Endothelial cell (in vitro differentiated cells): ENCODE results near the gene HDAC1. TPM values are rescaled to one million over a fixed set of nuclear protein-coding genes. Genes with fewer than 3 reads are reported as not detected.

Experiments
- DNase-seq: peaks from one replicate; pipeline ENCODE4 v3.0.0; 2021; ENCODE audit warnings: low spot score
- H3K27ac Mint-ChIP-seq: one replicate; pipeline ENCODE4 v1.8.0; 2021; ENCODE audit warnings: mixed read lengths, inconsistent platforms; ENCODE audit not compliant: unreplicated experiment
- H3K27me3 Mint-ChIP-seq: one replicate; pipeline ENCODE4 v1.8.0; 2021; ENCODE audit warnings: mild to moderate bottlenecking, moderate library complexity, mixed read lengths, inconsistent platforms; ENCODE audit not compliant: unreplicated experiment
- H3K36me3 Mint-ChIP-seq: one replicate; pipeline ENCODE4 v1.8.0; 2021; ENCODE audit warnings: mild to moderate bottlenecking, low read depth, mixed read lengths, inconsistent platforms; ENCODE audit not compliant: unreplicated experiment
- H3K4me1 Mint-ChIP-seq: one replicate; pipeline ENCODE4 v1.8.0; 2021; ENCODE audit warnings: mild to moderate bottlenecking, mixed read lengths, inconsistent platforms; ENCODE audit not compliant: unreplicated experiment
- H3K4me3 Mint-ChIP-seq: one replicate; pipeline ENCODE4 v1.8.0; 2021; ENCODE audit warnings: mild to moderate bottlenecking, mixed read lengths, inconsistent platforms; ENCODE audit not compliant: unreplicated experiment
- H3K9me3 Mint-ChIP-seq: one replicate; pipeline ENCODE4 v1.8.0; 2021; ENCODE audit warnings: mixed read lengths, inconsistent platforms; ENCODE audit not compliant: unreplicated experiment
- total RNA-seq: library from RNA; stranded (reverse); fragmentation: NEBNext Ultra II Directional; extraction: Animal tissue kit (Norgen Biotek cat#: 25700); gene quantifications from one replicate; pipeline ENCODE4 v1.2.1, GENCODE V29; 2021; ENCODE audit not compliant: unreplicated experiment
- TF ChIP-seq, protein P1 (sequence below): fragments of 200-600 bp; sonication (generic); IDR thresholded peaks from one replicate; pipeline ENCODE4 v1.5.0; 2021; ENCODE audit warnings: antibody characterized with exemption; ENCODE audit not compliant: unreplicated experiment

HDAC1 gene
- total RNA-seq, 1 donor from 2014 or later: 143 TPM

DNA sequence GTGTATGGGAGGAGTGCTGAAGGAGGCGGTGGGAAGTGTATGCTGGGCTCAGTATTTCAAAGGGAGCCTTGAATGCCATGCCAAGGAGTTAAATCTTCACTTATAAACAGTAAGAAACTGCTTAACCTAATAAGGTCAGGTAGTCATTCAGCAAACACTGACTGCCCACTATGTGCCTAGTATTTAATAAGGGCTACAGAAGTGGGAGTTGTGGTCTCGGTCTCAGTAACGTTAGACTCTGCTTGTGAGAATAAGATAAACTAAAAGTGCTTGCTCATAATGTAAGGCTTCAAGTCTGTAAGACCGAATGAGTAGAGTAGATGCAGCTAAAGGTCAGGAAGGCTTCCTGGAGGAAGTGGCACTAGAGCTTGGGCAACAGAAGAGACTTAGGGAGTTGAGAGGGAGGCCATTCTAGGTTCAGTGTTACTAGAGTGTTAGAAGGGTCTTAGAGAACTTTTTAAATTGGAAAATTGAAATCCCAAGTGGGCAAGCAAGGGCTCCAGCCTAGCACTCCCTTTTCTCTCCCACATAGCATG lies 38.1 kb downstream of the HDAC1 start:
- TF ChIP-seq, protein P1, sequence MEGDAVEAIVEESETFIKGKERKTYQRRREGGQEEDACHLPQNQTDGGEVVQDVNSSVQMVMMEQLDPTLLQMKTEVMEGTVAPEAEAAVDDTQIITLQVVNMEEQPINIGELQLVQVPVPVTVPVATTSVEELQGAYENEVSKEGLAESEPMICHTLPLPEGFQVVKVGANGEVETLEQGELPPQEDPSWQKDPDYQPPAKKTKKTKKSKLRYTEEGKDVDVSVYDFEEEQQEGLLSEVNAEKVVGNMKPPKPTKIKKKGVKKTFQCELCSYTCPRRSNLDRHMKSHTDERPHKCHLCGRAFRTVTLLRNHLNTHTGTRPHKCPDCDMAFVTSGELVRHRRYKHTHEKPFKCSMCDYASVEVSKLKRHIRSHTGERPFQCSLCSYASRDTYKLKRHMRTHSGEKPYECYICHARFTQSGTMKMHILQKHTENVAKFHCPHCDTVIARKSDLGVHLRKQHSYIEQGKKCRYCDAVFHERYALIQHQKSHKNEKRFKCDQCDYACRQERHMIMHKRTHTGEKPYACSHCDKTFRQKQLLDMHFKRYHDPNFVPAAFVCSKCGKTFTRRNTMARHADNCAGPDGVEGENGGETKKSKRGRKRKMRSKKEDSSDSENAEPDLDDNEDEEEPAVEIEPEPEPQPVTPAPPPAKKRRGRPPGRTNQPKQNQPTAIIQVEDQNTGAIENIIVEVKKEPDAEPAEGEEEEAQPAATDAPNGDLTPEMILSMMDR: no peak
- peaks cover 19% of the 10 kb centered on the region for H3K4me1 Mint-ChIP-seq
- H3K4me3 Mint-ChIP-seq: no peak overlapping the region
- no peaks in the 10 kb centered on the region for H3K9me3 Mint-ChIP-seq
- no peak overlapping the region for H3K27ac Mint-ChIP-seq
- H3K27me3 Mint-ChIP-seq: peaks cover 14% of the 10 kb centered on the region
- no peak for DNase-seq
- peaks cover 58% of the 10 kb centered on the region for H3K36me3 Mint-ChIP-seq

DNA sequence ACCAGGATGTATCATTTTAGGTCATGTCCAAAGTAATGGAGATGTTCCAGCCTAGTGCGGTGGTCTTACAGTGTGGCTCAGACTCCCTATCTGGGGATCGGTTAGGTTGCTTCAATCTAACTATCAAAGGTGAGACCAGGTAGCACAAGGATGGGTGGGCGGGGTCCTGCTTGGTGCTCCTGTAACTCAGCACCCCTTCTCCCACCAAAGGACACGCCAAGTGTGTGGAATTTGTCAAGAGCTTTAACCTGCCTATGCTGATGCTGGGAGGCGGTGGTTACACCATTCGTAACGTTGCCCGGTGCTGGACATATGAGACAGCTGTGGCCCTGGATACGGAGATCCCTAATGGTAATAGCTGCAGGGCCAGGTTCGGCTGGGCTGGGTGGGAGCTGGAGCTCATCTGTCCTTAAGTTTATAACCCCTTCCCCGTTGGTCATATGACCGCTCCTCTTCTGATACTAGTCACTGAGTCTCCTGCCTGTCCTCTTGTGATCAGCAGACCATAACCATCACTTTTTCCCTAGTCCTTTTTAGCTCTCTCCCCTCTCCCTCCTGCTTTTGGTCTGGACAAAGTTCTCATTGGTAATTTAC lies 38.8 kb downstream of the HDAC1 start:
- peaks cover 15% of the 10 kb centered on the region for H3K27me3 Mint-ChIP-seq
- H3K4me1 Mint-ChIP-seq: peaks cover 19% of the 10 kb centered on the region
- TF ChIP-seq, protein P1: no peak
- no peak for DNase-seq
- peak overlapping the region; percentile 44 for H3K27ac Mint-ChIP-seq
- H3K36me3 Mint-ChIP-seq: peaks cover 51% of the 10 kb centered on the region
- peak overlapping the region; percentile 3 for H3K4me3 Mint-ChIP-seq
- H3K9me3 Mint-ChIP-seq: no peaks in the 10 kb centered on the region

DNA sequence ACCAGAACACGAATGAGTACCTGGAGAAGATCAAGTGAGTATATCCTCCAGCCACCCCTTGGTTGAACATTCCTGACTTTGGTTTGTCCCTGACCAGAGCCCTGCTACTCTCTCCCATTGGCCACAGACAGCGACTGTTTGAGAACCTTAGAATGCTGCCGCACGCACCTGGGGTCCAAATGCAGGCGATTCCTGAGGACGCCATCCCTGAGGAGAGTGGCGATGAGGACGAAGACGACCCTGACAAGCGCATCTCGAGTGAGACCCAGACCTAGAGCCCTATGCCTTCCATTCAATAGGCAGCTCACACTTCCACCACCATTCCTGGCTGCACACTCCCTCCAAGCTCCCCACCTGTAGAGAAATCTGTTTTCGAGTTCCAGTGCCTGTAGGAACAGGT lies 39.7 kb downstream of the HDAC1 start:
- TF ChIP-seq, protein P1: no peak
- peaks cover 19% of the 10 kb centered on the region for H3K4me1 Mint-ChIP-seq
- peaks cover 51% of the 10 kb centered on the region for H3K36me3 Mint-ChIP-seq
- H3K4me3 Mint-ChIP-seq: no peak overlapping the region
- no peak for DNase-seq
- no peaks in the 10 kb centered on the region for H3K9me3 Mint-ChIP-seq
- H3K27me3 Mint-ChIP-seq: peaks cover 16% of the 10 kb centered on the region
- H3K27ac Mint-ChIP-seq: peak overlapping the region; percentile 1

DNA sequence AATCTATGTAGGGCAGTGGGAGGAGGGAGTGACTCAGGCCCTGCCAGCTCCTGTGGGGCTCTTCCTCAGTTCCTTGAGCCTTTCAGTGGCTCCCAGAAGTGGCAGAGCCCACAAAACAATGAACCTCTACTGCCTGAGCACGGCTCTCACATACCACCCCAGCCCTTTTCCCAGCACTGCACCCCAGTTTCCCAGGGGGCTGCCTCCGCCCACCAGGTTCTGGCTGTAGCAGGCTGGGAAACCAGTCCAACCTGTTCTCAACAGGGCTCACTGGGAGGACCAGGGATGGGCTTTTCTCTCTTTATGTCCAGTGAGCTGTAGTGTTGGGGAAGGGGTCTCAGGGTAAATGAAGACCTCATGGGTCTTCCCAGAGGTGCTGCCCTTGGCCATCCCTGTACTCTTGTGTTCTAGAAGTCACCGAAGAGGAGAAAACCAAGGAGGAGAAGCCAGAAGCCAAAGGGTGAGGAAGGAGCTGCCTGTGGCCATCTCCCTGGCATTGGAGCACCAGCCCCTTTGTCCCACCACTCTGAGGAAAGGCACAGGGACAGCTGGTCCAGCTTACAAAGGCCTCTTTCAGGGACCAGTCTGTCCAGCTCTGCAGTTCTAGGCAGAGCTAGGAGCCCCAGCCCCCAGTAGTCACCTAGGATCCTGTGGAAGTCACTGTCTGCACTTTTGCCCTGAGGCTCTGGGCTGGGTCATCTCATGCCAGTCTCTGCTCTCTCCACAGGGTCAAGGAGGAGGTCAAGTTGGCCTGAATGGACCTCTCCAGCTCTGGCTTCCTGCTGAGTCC lies 40.6 kb downstream of the HDAC1 start:
- peaks cover 21% of the 10 kb centered on the region for H3K27me3 Mint-ChIP-seq
- H3K4me3 Mint-ChIP-seq: peak overlapping the region; percentile 71
- H3K9me3 Mint-ChIP-seq: no peaks in the 10 kb centered on the region
- H3K27ac Mint-ChIP-seq: peak overlapping the region; percentile 48
- DNase-seq: no peak
- TF ChIP-seq, protein P1: no peak
- H3K36me3 Mint-ChIP-seq: peaks cover 50% of the 10 kb centered on the region
- H3K4me1 Mint-ChIP-seq: peaks cover 27% of the 10 kb centered on the region
